GM23248 (cell line): ENCODE measurements around the gene F10.

ENCODE experiments used
- EZH2 ChIP-seq: fragments of 200-600 bp; sonication (generic); IDR thresholded peaks from 2 replicates; pipeline ENCODE4 v1.6.1; 2018; ENCODE audit warnings: antibody characterized with exemption, mild to moderate bottlenecking; ENCODE audit not compliant: insufficient read depth, poor library complexity, severe bottlenecking
- EZH2phosphoT487 ChIP-seq: fragments of 200-600 bp; sonication (generic); IDR thresholded peaks from 2 replicates; pipeline ENCODE4 v1.6.1; 2018; ENCODE audit warnings: antibody characterized with exemption, moderate library complexity, mild to moderate bottlenecking, low read depth; ENCODE audit not compliant: insufficient read depth

DNA sequence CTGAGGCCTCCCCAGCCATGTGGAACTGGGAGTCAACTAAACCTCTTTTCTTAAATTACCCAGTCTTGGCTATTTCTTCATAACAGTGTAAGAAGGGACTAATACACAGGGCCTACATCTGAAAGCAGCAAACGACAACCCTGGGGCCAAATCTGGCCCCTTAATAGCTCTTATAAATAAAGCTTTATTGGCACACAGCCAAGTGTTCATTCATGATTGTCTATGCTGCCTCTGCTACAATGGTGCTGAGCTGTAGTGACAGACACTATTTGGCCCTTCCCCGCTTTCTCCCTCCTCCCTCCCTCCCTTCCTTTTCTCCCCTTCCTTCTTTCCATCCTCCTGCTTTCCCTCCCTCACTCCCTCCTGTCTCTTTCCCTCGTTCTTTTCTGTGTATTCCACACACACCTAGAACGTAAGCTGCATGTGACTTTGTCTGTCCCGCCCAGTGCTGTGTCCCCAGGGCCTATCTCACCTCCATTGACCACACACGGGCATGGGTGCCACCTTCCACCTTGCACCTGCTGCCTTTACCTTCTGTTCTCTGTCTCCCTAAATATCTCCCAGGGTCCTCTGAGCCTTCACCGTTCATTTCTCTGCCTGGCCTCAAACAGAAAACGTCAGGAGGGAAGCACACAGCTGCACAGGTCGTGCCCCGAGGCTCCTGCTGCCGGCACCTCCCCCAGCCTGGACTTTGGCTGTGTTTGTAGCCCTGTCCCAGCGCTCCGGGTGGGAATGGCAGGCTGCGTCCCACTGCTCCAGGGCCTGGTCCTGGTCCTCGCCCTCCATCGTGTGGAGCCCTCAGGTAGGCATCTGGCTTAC is 35.5 kb downstream of the F10 start, which contains the start of gene PROZ:
- no peak for TF ChIP-seq EZH2
- no peak for TF ChIP-seq EZH2phosphoT487
